Loucy (cell line): ENCODE measurements around the gene FOXF1.

Experiments
- EZH2phosphoT487 ChIP-seq: fragments of 200-600 bp; IDR thresholded peaks from 2 replicates; pipeline ENCODE4 v1.6.1; 2018; ENCODE audit warnings: antibody characterized with exemption, mild to moderate bottlenecking, moderate library complexity, borderline replicate concordance
- TF ChIP-seq, protein P1 (sequence below): fragments of 200-600 bp; sonication (generic); conservative IDR thresholded peaks from 2 replicates; pipeline ENCODE4 v1.5.1; 2014; ENCODE audit warnings: mild to moderate bottlenecking, antibody characterized with exemption, low read length

DNA sequence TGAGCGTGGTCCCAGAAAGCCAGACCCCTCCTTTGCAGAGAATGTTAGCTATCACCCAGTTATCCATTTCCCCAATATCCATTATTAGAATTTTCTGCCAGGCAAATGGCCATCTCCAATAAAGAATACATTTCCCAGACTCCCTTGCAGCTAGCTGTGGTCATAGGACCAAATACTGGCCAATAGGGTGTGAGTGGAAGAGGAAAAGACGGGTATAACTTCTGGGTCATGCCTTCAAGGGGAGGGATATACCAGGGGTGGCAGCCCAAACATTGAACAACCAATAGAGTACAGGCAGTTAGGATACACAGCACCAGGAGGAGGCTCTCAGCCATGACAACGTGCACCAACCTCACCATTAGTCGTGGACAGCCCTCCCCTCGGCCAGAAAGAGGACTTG is 26.1 kb upstream of the FOXF1 start:
- TF ChIP-seq, protein P1, sequence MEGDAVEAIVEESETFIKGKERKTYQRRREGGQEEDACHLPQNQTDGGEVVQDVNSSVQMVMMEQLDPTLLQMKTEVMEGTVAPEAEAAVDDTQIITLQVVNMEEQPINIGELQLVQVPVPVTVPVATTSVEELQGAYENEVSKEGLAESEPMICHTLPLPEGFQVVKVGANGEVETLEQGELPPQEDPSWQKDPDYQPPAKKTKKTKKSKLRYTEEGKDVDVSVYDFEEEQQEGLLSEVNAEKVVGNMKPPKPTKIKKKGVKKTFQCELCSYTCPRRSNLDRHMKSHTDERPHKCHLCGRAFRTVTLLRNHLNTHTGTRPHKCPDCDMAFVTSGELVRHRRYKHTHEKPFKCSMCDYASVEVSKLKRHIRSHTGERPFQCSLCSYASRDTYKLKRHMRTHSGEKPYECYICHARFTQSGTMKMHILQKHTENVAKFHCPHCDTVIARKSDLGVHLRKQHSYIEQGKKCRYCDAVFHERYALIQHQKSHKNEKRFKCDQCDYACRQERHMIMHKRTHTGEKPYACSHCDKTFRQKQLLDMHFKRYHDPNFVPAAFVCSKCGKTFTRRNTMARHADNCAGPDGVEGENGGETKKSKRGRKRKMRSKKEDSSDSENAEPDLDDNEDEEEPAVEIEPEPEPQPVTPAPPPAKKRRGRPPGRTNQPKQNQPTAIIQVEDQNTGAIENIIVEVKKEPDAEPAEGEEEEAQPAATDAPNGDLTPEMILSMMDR: no peak
- no peak for TF ChIP-seq EZH2phosphoT487
